COR-L47 (cell line): ENCODE measurements around the gene NFIB.

Source experiments
- DNase-seq: peaks from one replicate; lab custom pipeline; 2025; lab: John Stamatoyannopoulos, UW

Gene NFIB

GRCh38 chr9:14072850-14073249 lies 241.1 kb downstream of the NFIB start:
- DNase-seq: no peak

DNA sequence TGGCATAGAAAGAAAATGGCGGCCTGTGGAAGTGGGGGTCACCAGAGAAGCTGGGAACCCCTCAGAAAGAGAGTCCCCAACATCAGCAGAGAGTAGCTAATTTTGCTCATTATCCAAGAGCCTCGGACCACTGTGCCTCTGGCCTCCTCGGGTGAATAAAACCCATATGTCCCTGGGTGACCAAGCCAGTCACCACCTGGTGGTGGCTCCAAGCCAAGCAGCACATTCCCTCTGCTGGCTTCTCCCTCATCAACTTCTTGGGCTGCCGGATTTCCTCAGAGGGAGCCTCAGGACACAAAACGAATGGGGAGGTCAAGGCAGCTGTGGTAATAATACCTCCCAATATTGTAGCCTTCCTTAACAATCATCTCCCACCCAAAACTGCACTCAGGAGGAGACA lies 242.5 kb downstream of the NFIB start:
- DNase-seq: no peak

DNA sequence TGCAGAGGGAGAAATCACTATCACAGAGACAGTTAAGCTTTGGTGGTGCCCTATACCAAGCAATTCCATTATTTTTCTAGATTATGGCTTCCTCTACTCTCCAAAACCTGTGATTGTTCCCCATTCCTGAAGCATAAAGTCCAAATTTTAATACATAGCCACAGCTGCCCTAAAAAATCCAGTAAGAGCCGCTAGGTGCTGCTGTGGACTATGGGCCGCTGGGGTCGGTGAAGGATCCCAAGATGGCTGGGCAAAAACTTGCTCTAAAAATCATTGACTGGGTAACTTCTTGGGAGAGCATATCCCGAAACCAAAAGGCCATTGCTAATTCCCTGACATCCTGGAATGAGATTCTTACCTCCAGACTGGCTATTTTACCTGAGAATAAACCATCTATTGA lies 245.3 kb downstream of the NFIB start:
- DNase-seq: no peak

- peak; percentile 11 for DNase-seq
Measured at GRCh38 chr9:14066831-14067230, 247.1 kb downstream of the NFIB start.

GRCh38 chr9:14066032-14066431 lies 247.9 kb downstream of the NFIB start:
- no peak for DNase-seq

- no peak for DNase-seq
Measured at GRCh38 chr9:14064940-14065339, 249.0 kb downstream of the NFIB start.

DNA sequence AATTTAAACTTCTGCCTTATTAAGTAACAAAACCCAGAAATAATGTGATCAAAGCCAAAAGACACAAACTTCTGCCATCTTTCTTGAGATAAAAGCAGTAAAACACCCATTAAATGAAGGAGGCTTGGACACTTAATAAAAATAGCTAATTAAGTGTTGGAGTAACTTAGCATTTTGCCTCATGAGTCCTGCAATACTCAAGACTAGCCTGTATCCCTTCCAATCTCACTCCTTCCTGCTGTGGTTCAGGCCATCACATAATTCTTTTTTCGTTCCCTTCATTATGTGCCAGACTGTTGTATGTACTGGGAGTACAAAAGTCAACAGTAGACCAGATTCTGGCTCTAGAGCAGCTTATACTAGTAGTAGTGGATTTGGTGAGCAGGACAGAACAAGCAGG lies 250.2 kb downstream of the NFIB start:
- DNase-seq: no peak

- DNase-seq: no peak
Measured at GRCh38 chr9:14062586-14063221, 251.2 kb downstream of the NFIB start.

DNA sequence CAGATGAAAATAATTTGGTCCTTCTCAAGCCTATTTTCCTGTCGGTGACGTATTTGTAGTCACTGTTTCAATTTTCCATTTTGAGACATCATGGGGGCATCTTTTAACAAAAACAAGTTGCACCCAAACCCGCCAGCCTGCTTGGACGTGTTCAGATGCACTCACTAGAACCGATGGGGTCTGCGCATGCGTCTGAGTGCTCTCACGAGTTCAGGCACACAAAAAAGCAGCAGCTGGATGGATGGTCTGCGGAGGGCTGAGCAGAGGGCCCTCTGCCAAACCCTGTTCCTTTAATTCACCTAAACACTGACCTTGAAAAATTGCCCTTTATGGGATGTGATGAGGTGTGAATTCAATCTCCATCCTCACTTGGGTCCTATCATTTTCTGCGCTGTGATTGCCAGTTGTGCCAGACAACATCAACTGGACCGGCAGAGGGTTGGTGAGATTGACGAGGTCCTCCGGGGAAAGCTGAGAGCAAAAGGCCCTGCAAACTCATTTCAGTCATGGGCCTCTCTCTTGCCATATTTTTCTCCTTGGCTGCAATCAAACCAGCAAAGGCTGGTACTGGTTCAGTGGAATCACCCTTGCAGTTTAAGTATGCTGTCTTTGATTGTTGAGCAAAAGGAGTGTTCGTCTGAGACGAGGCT lies 251.9 kb downstream of the NFIB start:
- DNase-seq: no peak

DNA sequence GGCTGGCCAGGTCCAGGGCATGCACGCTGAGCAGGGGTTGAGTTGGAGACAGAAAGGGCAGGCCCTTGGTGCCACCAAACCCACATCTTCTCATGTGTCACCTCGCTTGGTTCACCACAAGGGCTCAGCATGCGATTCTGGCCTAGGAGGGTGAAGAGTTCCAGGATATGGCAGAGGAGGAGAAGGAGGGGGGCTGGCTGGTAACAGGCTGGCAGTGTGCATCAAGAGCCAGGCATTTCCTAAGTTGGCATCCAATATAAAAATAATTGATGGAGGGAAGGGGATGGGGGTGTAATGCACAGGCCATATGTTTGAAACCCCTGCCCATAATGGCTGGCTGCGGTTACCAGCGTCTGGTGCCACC lies 255.6 kb downstream of the NFIB start:
- no peak for DNase-seq

GRCh38 chr9:14057368-14058324 lies 256.3 kb downstream of the NFIB start:
- no peak for DNase-seq

DNA sequence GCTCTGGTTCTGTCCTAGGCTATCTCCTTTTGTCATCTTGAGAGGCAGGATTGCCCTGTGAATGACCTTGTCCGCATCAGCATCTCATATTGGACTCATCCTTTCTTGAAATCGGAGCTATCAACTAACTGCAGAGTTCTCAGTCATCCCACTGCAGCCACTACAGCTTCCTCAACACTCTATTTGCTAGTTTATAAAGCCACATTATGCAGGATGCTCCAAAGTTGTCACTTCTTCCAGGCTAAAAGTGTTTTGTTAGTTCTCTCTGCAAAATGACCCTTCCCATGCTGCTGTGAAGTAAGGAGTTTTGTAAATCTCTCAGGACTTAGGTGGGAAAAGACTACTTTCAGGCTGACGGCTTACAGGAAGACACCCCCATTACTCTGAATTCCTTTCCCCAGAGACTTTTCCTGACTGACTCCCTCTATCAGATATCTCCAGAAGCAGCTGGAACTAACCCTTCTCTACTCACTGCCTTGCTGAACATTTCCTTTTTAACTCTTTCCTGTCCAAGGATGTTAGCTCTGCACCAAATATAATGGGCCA lies 257.6 kb downstream of the NFIB start:
- no peak for DNase-seq

DNA sequence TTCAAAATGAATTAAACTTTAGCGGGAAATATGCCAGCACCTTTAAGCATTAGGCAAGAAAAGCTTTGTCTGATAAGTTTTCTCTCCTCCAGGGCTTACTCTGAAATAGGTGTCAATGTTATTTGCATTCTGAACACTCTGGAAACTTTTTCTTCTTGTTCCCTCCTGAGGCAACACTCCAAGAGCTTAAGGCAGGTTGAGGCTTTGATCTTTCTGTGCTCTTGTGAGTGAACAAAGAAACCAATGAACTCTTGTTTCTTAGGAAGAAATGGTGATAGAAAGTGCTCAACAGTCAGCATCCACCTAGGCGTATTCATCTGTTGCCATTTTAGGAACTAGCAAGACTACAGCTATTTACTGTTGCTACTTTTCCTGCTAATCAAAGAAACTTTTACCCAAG lies 259.8 kb downstream of the NFIB start:
- DNase-seq: no peak

DNA sequence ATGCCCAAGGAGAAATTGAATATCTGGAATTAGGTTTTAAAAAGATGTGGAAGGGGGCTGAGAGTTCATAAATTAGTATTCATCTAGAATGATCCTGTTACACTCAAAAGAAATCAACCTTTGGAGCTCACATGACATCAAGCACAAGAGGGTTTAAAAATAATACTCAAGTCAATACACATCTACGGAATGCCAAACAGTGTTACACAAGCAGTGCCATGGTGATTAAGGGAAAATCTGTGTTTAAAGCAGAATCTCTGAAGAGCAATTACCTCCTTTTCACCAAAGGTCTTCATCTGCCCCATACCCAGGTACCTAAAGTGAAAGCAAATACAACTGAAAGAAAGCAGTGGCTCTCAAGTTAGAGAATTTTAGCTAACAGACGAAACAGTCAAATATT lies 261.6 kb downstream of the NFIB start:
- no peak for DNase-seq

DNA sequence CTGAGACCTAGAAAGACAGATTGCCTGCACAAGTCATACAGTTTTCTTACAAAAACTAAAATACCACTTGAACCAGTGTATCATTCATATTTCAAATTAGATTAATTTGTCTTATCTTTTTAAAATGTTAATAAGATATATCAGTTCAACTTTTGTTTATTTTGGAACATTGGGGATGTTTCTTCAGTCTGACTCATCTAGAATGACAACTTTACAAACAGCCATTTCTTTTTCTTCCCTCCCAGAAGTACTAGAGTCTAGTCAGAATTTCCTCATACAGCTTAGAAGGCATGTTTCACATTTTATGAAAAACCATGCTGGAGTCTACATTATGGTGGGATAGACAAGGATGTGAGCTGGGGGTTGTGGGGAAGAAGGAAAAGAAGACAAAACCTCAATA lies 262.5 kb downstream of the NFIB start:
- no peak for DNase-seq

DNA sequence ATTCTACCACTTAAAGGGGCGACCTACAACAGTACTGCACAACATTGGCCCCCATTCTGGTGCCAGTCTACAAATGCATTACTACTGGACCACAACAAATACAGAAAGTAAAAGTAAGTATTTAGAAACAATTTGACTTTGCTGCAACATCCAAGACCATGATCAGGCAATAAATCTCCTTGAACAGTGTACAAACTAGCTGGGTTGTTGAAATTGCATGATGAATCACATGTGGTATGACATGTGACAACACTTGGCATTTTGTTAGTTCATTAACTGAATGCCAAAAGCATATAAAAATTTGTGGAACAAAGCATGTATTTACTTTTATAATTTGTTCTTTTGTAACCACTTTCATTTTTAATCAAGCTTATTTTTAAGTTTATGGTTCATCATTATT lies 270.5 kb downstream of the NFIB start:
- DNase-seq: no peak

- no peak for DNase-seq
Measured at GRCh38 chr9:14037331-14037730, 276.6 kb downstream of the NFIB start.

GRCh38 chr9:14033067-14033466 lies 280.9 kb downstream of the NFIB start:
- no peak for DNase-seq
